Esophagus squamous epithelium (tissue), 4 donors: Measurements from ENCODE around the gene OPCML.

Experiments
- CTCF ChIP-seq, 6 experiments: fragments of 450-650 bp in 4 of 6; fragments of 200-600 bp in 2 of 6; sonication (generic) in 2 of 6; IDR thresholded peaks; one replicate each; pipeline ENCODE4 v1.5.1; 2016 to 2019; ENCODE audit warnings: antibody characterized with exemption in 6 of 6, mild to moderate bottlenecking in 4 of 6, moderate library complexity in 4 of 6
- POLR2A ChIP-seq, 4 donors: fragments of 450-650 bp; IDR thresholded peaks; one replicate each; pipeline ENCODE4 v1.6.1; 2017; ENCODE audit warnings: antibody characterized with exemption in 4 of 4, mild to moderate bottlenecking in 4 of 4, moderate library complexity in 3 of 4

- TF ChIP-seq CTCF (IDR thresholded peaks at IDR 0.05) (no peak), POLR2A (IDR thresholded peaks at IDR 0.05) (no peak)
Measured at GRCh38 chr11:133123796-133124195, 408.5 kb downstream of the OPCML start.
